RWPE2 (cell line): ENCODE measurements around the gene SVIL.

Experiments
- ATAC-seq: fragments of 200-7000 bp; cut with Tn5 transposase; 3 replicates; pipeline ENCODE4 v1.9.1; 2021; ENCODE audit warnings: low read depth
- DNase-seq: peaks from one replicate; pipeline ENCODE4 v3.0.0-alpha.2; 2020; ENCODE audit warnings: low spot score
- H3K27ac ChIP-seq: fragments of 450-650 bp; 2 replicates; pipeline ENCODE4 v1.5.1; 2017; ENCODE audit warnings: mild to moderate bottlenecking; ENCODE audit not compliant: poor library complexity, severe bottlenecking
- H3K27me3 ChIP-seq: fragments of 250-450 bp; sonication (Bioruptor Pico); 2 replicates; pipeline ENCODE4 v1.5.1; 2021; ENCODE audit warnings: mild to moderate bottlenecking, moderate library complexity; ENCODE audit not compliant: insufficient read depth, poor library complexity, severe bottlenecking
- H3K36me3 ChIP-seq: fragments of 250-450 bp; sonication (Bioruptor Pico); 2 replicates; pipeline ENCODE4 v1.5.1; 2020; ENCODE audit warnings: low read depth, mild to moderate bottlenecking, moderate library complexity
- H3K4me1 ChIP-seq: fragments of 250-450 bp; sonication (Bioruptor Pico); 2 replicates; pipeline ENCODE4 v1.5.1; 2021; ENCODE audit warnings: mild to moderate bottlenecking, moderate library complexity; ENCODE audit not compliant: insufficient read depth, poor library complexity, severe bottlenecking
- H3K4me3 ChIP-seq: fragments of 250-450 bp; sonication (Bioruptor Pico); 2 replicates; pipeline ENCODE4 v1.5.1; 2021; ENCODE audit warnings: mild to moderate bottlenecking, moderate library complexity; ENCODE audit not compliant: severe bottlenecking
- H3K9me3 ChIP-seq: fragments of 250-450 bp; sonication (Bioruptor Pico); 2 replicates; pipeline ENCODE4 v1.5.1; 2021; ENCODE audit warnings: mild to moderate bottlenecking, moderate library complexity; ENCODE audit not compliant: severe bottlenecking
- TF ChIP-seq, protein P1 (sequence below): fragments of 450-650 bp; IDR thresholded peaks from one replicate; pipeline ENCODE4 v1.5.1; 2017; ENCODE audit warnings: mild to moderate bottlenecking, moderate library complexity; ENCODE audit not compliant: poor library complexity, severe bottlenecking

Gene SVIL

DNA sequence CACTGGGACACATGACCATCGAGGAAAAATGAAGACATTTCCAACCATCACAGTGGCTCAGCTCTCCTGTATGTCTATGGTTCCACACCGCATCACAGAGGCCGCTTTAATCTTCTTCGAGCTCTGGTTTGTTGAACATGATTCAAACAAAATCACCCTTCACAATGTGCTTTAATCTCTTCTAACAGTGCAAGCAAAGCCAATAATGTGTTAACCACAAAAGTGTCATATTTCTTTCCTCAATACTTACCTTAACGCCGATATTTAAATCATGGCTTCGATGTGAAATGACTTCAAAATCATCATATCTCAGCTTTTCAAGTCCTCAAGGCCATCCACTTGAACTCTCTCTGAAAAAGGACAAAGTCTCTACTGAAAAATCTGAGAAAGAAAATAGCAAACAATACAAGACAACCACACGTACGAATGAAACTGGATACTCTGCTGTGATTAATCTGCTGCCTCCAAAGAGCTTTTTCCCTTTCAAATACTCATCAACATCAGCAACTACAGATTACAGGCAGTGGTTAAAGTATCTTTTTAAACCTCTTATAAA is 23.0 kb upstream of the SVIL start:
- Histone ChIP-seq H3K4me3 (no peak overlapping the region), H3K36me3 (peaks cover 20% of the 10 kb centered on the region), H3K27me3 (no peaks in the 10 kb centered on the region), H3K4me1 (peaks cover 26% of the 10 kb centered on the region), H3K27ac (peak overlapping the region; percentile 85), H3K9me3 (no peaks in the 10 kb centered on the region)
- TF ChIP-seq, protein P1, sequence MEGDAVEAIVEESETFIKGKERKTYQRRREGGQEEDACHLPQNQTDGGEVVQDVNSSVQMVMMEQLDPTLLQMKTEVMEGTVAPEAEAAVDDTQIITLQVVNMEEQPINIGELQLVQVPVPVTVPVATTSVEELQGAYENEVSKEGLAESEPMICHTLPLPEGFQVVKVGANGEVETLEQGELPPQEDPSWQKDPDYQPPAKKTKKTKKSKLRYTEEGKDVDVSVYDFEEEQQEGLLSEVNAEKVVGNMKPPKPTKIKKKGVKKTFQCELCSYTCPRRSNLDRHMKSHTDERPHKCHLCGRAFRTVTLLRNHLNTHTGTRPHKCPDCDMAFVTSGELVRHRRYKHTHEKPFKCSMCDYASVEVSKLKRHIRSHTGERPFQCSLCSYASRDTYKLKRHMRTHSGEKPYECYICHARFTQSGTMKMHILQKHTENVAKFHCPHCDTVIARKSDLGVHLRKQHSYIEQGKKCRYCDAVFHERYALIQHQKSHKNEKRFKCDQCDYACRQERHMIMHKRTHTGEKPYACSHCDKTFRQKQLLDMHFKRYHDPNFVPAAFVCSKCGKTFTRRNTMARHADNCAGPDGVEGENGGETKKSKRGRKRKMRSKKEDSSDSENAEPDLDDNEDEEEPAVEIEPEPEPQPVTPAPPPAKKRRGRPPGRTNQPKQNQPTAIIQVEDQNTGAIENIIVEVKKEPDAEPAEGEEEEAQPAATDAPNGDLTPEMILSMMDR, result no peak
- DNase-seq, result no peak
- ATAC-seq, result no peak

DNA sequence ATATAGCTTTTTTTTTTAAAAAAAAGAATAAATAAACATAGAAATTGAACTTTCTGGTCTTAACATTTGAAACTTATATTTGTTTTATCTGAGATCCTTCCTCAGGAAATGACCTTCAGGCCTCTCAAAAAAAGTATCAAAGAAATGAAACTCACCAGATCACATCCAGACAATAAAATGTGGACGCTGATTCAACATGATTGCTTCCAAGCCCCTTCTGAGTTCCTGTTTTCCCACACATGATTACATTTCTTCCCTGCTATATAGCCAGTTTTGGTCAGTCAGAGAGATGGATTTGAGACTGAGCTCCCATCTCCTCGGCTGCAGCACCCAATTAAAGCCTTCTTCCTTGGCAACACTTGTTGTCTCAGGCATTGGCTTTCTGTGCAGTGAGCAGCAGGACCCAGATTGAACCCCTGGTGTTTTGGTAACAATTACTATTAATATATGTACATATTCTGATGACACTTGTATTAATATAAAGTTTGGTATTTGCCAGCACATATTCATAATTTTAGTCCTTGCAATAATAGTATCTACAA is 21.8 kb upstream of the SVIL start:
- H3K4me3 ChIP-seq, result no peak overlapping the region
- ATAC-seq, result no peak
- peaks cover 26% of the 10 kb centered on the region for H3K4me1 ChIP-seq
- H3K36me3 ChIP-seq, result peaks cover 20% of the 10 kb centered on the region
- TF ChIP-seq, protein P1, result no peak
- H3K9me3 ChIP-seq, result no peaks in the 10 kb centered on the region
- H3K27me3 ChIP-seq, result no peaks in the 10 kb centered on the region
- no peak for DNase-seq
- no peak overlapping the region for H3K27ac ChIP-seq

GRCh38 chr10:29652192-29652591 is 17.4 kb upstream of the SVIL start:
- ATAC-seq (no peak), DNase-seq (no peak)
- Histone ChIP-seq H3K27ac (no peak overlapping the region), H3K4me3 (no peak overlapping the region), H3K27me3 (no peaks in the 10 kb centered on the region), H3K36me3 (peaks cover 10% of the 10 kb centered on the region), H3K9me3 (no peaks in the 10 kb centered on the region), H3K4me1 (peaks cover 3% of the 10 kb centered on the region)
- TF ChIP-seq, protein P1, result no peak

DNA sequence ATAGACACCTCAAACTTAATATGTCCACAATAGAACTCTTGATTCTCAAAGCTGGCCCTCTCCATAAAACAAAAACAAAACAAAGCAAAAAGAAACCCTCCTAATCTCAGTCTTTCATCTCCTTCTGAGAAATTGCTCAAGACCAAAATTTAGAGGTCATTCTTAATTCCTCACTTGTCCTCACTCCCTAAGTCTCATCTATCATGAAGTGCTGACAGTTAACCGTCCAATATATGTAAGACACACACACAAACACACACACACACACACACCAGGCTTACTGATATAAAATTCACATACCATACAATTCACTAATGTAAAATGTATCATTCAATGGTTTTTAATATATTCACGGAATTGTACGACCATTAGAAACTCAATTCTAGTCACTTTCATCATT is 17.0 kb upstream of the SVIL start:
- Histone ChIP-seq H3K4me1 (peaks cover 6% of the 10 kb centered on the region), H3K9me3 (no peaks in the 10 kb centered on the region), H3K27ac (no peak overlapping the region), H3K4me3 (no peak overlapping the region), H3K36me3 (peaks cover 5% of the 10 kb centered on the region), H3K27me3 (no peaks in the 10 kb centered on the region)
- ATAC-seq (no peak), DNase-seq (no peak)
- TF ChIP-seq, protein P1, result no peak

GRCh38 chr10:29650552-29650944 is 15.8 kb upstream of the SVIL start:
- Histone ChIP-seq H3K27ac (no peak overlapping the region), H3K27me3 (no peaks in the 10 kb centered on the region), H3K4me3 (no peak overlapping the region), H3K36me3 (no peaks in the 10 kb centered on the region), H3K9me3 (no peaks in the 10 kb centered on the region), H3K4me1 (peaks cover 18% of the 10 kb centered on the region)
- no peak for ATAC-seq
- TF ChIP-seq, protein P1, result no peak
- no peak for DNase-seq
